Left hindlimb (tissue), 1 donor: ENCODE data around the gene GAL.

Experiments used
- DNase-seq: peaks from one replicate; pipeline ENCODE4 v3.0.0-alpha.2; 2018

Gene GAL

GRCh38 chr11:68683121-68683520, 1.2 kb upstream of the GAL start:
- DNase-seq: no peak

- no peak for DNase-seq
Observed at GRCh38 chr11:68683536-68684384, 584 bp upstream of the GAL start.

DNA sequence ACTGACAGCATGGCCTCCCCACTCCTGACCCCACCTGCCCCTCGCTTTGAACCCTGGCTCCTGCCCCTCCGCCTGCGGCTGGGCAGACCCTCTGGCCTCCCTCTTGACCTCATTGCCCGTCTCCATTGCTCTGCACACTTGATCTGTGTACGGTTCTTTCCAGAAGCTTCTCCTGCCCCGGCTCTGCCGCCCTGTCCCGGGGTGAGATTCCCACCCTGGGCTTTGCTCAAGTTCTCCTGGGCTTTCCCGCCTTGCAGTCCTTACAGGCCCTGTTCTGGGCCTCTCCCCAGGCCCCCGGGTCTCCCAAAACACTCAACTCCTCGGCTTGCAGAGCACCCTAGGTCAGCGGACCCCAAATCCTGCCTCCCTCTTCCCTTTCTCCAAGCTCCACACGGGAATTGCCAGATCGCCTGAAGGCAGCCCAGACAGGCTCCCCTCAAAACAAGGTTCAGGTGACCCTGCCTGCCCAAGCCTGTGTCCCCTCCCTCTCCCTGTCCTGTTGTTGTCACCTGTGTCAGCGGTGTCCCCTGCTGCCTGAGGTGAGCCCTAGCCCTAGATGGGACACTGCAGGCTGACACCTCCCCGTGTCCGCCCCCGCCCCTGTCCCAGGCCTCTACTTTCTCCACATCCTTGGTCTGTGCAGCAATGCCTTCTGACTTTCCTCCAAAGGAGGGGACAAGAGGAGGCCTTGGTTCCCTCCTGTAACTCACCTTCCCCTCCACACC, 1.5 kb downstream of the GAL start:
- no peak for DNase-seq

- DNase-seq: no peak
Observed at GRCh38 chr11:68686486-68686885, 2.1 kb downstream of the GAL start.

- DNase-seq: no peak
Observed at GRCh38 chr11:68687311-68687710, 3.0 kb downstream of the GAL start.

GRCh38 chr11:68687986-68688385, 3.6 kb downstream of the GAL start:
- DNase-seq: no peak

DNA sequence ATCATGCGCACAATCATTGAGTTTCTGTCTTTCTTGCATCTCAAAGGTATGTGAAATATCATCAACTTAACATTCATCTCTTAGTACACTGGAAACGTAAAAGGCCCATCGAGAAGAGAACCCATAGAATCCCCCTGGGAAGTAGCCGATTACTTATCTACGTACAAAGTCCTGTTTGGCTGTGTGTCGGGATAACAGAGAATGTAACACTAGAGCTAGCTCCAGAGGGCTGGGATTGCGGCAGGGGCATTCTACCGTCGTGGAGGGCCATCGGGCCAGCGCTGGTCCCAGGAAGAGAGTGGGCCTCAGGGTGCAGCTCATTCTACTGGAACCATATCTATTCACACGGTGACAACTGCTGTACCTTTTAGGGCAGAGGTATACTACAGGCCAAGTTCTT, 4.5 kb downstream of the GAL start:
- DNase-seq: no peak

- no peak for DNase-seq
Observed at GRCh38 chr11:68689737-68690625, 5.6 kb downstream of the GAL start.

- no peak for DNase-seq
Observed at GRCh38 chr11:68690671-68691401, 6.5 kb downstream of the GAL start.

DNA sequence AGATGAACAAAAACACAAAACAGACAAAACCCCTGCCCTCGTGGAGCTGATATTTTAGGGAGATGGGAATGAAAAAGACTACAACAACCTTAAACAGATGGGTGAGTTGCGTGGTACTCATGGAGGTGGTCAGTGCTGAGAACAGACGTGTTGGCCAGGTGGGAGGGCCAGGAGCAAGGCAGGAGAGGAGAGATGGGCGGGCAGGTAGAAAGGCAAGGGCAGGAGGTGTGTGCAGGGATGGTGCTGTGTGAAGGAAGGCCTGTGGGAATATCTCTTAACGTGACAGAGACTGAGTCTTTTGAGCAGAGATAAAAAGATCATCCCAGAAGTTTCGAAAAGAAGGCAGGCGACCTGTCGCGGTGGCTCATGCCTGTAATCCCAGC, 7.0 kb downstream of the GAL start:
- DNase-seq: no peak

DNA sequence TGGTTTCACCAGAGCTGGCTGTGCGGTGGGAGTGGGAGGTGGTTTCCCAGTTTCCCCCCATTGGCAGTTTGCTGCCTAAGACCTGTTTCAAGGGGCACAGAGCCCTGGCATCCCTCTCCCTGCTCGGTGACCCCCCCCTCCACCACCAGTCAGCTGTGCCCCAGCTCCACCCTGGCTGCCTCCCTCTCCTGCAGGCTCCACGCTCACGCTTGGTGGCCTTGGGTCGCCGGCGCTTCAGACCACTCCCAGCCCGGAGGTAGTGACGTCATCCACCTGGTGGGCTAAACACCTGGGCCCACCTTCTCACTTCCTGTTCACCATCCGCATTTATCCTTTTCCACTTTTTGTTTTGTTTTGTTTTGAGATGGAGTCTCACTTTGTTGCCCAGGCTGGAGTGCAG, 7.8 kb downstream of the GAL start:
- DNase-seq: no peak

- no peak for DNase-seq
Observed at GRCh38 chr11:68692871-68693483, 8.6 kb downstream of the GAL start.

DNA sequence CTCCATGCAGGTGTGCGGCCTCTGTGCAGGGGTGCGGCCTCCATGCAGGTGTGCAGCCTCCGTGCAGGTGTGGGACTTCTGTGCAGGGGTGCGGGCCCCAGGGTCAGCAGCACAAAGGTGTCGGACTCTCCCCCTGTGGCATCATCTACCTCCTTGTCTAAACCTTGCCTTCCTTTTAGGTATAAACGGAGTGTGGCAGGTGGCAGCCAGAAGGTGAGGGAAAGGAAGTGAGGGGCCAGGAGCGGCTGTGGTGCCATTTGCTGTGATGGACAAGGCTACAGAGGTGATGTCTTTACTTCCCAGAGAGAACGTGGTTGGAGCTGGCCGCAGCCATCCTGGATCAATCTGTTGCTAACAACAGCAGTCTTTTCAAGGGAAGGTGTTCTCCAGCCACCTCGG, 9.1 kb downstream of the GAL start:
- no peak for DNase-seq

DNA sequence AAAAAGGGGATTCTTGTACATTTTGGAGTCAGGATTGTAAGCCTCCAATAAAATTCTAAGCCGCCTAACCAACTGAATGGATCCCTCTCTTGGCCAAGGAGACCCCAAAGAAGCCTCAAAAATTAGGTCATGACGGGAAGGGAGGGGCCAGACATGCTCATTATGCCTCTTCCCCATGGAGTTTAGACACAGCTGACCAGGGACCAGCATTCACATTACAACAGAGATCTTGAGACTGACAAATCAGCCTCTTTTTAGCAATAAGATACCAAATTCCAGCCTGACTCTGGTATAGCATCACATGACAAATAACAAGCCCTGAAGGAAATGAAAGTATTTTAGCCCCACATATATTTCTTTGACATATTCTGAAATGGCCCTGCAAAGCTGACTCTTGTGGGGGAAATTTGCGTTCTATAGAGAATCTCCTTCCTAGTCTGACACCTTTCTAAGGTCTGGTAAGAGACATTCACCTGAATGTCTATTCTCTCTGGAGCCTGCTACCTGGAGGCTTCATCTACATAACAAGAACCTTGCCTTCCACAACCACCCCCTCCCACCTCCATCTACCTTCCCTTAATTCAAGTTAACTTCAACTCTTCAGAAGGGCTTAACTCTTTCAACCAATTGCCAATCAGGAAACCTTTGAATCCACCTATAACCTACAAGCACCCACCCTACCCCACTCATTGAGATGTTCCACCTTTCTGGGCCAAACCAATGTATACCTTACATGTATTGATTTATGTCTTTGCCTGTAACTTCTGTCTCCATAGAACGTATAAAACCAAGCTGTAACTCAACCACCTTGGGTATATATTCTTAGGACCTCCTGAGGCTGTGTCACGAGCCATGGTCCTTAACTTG, 10.3 kb downstream of the GAL start:
- no peak for DNase-seq

DNA sequence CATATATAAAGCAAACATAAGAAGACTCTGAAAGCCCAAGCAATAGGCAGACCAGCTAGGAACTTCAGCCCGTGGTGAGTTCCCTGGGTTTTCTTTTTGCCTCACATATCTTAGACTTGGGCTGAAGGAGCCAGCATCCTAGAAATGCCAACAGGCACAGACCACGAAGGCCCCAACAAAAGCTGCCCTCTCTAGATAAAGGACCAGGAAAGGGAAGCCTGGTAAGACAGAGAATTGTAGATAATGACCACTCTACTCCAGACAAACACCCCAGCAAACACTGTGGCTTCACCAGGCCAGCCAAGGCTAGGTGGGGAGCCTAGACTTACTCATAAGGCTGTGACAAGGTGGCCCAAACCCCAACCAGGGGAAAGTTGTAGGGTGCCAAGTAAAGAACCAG, 11.2 kb downstream of the GAL start:
- no peak for DNase-seq

DNA sequence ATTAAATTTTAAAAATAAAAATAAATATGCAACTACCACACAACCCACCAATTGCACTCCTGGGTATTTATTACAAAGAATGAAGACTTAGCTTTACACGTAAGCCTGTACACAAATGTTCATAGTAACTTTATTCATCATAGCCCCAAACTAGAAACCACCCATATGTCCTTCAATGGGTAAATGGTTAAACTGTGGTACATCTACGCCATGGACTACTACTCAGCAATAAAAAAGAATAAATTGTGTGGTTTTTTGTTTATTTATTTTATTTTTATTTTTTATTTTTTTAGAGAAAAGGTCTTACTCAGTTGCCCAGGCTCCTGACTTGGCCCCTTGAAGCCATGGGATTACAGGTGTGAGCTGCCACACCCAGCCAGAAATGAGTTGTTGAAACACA, 14.6 kb downstream of the GAL start:
- DNase-seq: no peak

DNA sequence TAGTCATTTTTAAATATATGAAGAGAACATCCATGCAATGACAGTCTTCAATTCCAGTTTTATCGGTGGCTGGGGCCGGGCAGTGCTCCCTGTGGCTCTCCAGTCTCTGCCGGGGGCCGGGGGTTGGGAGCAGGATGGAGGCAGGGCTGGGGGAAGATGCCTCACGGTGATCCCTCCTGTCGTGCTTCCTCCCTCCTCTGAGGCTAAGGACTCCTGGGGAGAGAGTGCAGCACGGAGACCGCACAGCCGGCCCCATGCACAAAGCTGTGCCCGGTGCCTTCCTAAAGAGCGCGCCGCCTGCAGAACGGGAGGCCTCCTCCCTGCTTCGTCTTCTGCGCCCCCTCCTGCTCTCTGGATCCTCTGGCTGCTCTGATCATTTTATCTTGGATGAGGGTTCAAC, 20.5 kb downstream of the GAL start:
- DNase-seq: no peak

- DNase-seq: no peak
Observed at GRCh38 chr11:68707527-68707926, 23.2 kb downstream of the GAL start.

DNA sequence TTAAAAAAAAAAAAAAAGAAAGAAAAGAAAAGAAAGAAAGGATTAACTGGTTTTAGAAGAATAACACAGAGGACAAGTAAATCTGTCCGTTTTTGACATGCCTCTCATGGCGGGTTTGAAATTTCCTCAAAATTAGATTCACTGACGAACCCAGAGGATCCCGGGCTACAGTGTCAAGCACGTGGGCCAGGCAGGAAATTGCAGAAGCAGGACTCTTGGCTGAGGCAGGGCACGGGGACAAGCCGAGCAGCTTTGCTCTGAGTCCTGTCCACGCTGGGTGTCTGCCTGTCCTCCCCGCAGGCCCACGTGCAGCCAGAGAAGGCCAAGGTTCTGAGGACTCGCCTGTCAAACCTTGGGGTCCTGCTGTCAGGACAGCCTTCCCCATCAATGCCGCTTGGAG, 24.7 kb downstream of the GAL start:
- DNase-seq: no peak

DNA sequence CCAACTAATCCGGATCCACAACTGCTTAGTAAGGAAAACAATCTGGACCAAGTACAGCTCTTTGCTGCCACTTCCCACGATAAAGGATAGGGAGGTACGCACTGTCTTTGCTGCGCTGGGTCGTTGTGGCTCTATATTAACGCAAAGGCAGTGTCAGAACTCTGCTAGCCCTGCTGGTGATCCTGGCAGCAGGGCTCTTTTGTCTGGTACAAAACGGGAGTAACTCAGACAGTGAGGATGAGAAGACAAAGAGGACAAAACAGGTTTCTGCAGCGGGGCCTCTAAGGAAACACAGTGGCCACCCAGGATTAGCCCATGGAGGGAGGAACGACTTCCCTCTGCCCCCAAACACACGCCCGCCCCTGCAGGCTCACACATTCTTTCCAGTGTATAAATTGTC, 26.1 kb downstream of the GAL start:
- DNase-seq: no peak

DNA sequence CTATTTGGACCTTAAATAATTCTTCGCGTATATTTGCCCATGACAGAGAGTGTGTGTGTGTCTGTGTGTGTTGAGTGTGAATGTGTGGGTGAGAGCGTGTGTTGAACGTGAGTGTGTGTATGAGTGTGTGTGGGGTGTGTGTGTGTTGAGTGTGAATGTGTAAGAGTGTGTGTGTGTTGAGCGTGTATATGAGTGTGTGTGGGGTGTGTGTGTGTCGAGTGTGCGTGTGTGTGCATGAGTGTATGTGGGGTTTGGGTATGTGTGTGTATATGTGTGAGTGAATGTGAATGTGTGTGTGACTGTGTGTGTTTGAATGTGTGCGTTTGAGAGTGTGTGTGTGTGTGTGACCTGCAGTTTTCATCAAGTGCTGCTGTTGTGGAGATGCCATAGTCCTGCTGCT, 26.8 kb downstream of the GAL start:
- no peak for DNase-seq
